NCI-H345 treated with DMSO at 0.1 percent for 48 hours (cell line): ENCODE measurements around the gene CNTNAP4.

ENCODE experiments used
- DNase-seq: peaks from one replicate; lab custom pipeline; 2025; ENCODE audit not compliant: unreplicated experiment; lab: John Stamatoyannopoulos, UW

The CNTNAP4 gene

DNA sequence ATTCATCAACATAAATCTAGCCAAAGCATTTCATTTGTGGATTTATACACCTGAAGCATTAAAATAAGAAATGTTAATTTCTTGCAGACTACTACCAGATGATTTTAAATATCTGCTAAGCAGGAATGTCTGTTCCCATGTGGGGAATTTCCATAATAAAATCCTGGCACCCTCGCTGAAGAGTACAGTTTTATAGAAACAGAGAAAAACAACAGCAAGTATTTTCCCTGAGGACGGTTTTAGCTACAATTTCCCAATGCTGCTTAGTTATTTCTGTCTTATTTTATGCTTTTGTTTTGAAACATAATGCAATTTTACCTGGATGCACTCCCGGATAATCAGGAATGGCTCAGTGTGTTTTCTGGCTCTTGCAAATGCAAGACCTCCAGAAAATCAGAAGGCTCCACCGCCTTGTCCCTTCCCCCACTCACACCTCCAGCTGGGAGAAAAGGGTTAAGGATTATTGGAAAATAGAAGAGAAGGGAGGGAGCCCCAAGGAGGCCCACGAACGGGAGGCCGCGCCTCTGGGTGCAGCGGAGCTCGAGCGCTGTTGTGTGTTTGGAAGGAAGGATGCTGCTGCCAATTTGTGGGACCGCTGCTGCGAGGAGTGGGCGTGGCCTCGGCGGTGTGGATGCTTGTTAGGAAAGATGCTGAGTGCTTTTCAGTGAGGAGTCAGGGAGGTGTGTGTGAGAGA, at the start of gene CNTNAP4:
TSS of gene CNTNAP4 (plus strand) at position 657 of the 694 bp plus-strand sequence. CDS start 262 bp downstream, outside the sequence.
- DNase-seq, result no peak

DNA sequence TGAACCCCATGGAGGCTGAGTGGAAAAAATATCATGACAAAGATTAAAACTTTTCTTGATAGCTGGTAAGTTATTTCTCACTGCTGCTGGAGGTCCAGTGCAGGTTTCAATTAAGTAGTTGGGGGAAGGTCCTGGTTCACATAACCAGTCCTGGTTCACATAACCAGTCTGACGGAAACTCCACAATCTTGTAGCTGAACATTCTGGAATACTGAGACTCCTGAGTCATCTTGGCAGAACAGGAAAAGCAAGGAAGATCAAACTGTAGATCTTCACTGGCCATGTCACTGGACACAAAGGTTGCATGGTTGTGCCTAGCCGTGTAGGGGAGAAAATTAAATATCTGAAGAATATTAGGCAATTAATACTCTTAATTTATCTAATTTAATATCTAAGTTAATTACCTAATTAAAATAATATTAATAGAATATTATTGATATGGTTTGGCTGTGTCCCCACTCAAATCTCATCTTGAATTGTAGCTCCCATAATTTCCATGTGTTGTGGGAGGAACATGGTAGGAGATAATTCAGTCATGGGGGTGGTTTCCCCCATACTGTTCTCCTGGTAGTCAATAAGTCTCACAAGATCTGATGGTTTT, 48.6 kb upstream of the CNTNAP4 start:
- DNase-seq, result no peak

DNA sequence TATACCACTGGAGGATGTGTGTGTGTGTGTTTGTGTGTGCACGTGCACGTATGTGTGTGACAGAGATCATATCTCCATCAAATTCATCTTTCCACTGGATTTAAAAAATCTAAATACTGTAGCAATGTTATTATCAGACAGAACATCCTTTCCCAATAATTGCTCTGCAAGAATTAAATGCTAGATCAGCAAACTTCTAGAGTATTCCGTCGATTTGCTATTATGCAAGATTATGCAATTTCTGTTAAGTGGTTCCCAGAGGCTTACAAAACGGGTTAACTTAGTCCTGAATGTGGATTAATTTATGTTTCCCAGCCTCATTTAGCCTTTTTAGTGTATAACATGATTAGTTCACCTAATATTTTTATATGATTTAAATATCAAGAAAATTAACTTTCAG, 44.5 kb upstream of the CNTNAP4 start:
- no peak for DNase-seq

DNA sequence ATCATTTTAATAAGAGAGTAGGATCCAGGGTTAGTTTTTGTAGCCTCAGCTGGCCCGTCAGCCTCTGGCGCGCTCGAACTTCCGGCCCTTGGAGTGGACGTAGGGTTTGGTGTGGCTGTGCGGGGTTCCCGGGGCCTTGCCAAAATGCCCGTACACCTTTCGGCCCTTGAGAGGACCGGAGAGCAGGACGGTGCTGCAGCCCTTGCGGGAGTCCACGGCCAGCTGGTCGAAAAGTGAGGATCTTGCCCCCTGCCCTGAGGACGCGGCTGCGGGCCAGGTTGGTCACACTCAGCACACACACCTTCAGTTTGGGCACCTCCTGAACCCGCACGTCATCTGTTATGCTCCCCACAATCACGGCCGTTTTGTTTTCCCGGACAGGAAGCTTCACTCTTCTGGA, 42.2 kb upstream of the CNTNAP4 start:
- no peak for DNase-seq

DNA sequence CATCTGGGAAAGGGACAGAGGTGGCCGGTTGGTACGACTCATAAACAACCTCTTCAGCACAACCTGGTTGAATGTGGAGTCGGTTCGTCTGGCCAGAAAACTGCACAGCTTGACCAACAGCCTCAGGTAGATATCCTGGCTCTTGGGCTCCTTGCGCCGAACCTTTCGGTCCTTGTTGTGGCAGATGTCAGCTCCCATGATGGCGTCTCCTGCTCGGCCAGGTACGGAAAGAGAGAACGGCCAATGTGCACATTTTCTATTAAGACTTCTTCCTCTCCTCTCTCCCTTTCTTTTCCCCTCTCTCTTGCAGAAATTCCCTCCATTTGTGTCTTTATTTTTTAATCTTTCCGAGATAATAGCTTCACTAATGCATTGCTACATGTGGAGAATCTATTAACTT, 41.8 kb upstream of the CNTNAP4 start:
- no peak for DNase-seq

DNA sequence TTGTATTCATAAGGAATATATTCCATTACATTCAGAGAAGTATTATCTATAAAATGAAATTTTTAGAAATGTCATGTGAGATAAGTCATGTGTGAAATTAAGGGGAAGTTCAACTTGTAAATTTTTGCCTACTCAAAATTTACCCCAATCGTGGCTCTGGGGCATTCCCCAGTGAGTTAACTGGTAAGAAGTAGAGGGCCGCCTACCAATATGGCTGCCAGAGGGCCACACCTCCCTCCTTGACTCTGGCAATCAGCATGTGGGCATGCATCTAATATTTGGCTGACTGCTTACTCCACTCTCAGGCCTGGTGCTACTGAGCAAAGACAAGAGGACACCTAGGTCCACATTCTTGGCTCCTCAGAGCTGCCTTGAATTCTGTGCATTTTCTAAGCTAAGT, 39.7 kb upstream of the CNTNAP4 start:
- DNase-seq, result no peak

DNA sequence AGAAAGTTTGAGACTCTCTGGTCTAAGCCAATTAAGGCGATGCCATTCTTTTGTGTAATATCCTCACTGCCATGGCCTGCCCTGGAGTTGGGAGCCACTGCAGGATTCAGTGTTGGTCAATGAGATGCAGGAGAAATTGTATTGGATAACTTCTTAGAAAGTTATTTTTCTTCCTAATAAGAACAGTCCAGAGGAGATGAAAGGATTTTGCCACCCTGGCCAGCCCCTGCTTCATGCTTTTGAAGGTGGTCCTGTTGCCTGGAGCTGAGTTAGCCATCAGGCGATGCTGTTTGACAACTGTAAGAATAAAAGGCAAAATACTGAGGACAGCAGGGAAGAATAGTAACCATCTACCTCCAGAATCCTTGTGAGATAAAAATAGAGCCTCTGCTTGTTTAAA, 35.4 kb upstream of the CNTNAP4 start:
- DNase-seq, result no peak

DNA sequence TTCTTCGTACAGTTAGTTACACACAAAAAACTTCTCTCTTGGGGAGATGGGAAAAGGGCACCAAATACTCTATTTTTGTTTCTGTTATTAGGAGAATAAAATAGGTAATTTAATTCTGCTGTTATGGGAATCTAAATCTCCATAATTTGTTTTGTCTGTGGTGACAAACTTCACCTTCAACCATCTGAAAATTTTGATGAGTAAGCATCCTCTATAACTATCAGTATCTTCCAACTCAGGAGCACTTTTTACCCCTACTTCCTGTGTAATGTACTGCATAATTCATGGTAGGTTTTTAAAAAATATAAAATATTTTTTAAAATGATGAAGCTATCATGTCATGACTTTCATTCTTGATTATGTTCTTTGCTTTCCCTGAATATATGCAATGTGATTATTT, 33.6 kb upstream of the CNTNAP4 start:
- no peak for DNase-seq

DNA sequence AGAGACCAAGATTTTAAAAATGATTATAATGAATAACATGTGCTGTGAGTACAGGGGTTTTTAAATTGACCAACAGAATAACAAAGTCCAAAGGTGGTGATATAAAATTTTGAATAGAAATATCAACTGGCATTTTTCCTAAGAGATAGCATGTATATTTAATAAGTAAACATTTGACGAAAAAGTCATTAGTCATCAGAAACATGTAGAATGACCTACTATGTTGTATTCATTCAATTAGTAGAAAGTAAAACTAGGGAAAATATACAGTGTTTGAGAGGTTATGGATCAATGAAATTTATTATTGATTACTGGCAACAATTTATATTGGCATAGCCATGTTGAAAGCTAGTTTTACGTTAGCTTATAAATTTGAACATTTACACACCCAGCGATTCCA, 30.6 kb upstream of the CNTNAP4 start:
- DNase-seq, result no peak

DNA sequence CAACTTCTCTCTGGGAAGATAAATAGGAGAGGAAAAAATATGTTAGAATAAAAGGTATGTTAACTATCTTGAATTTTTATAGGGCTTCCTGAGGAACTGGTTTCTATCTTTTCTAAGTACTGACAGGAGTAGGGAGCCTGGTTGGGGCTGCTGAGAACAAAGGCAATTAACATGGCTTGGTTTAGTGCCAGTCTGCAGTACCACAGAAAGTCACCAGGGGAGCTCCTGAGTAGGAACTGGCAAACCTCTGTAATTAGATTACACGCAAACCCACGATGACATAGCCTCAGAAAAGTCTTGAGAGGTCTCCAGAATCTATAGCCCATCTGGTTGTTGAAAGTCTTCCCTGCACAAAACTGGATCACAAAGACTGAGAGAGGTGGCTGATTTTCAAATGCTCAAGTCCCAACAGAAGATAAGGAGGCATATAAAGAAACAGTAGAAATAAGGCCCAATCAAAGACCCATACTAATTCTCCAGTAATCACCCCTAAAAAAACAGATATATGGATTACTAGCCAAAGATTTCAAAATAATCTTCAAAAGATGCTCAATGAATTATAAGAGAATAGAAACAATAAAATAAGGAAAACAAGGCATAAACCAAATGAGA, 11.7 kb upstream of the CNTNAP4 start:
- no peak for DNase-seq

DNA sequence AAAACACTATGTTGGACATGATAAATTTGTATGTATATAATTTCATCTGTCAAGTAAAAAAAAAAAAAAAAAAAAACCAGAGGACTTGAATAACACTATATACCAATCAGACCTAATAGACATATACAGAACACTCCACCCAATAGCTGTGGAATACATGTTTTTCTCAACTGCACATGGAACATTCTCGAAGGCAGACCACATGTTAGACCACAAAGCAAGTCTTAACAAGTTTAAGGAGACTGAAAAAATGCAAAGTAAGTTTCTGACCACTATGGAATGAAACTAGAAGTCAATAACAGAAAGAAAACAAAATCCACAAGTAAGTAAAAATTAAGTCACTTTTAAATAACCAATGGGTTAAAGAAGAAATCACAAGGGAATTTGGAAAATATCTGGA, 8.4 kb upstream of the CNTNAP4 start:
- DNase-seq, result no peak

DNA sequence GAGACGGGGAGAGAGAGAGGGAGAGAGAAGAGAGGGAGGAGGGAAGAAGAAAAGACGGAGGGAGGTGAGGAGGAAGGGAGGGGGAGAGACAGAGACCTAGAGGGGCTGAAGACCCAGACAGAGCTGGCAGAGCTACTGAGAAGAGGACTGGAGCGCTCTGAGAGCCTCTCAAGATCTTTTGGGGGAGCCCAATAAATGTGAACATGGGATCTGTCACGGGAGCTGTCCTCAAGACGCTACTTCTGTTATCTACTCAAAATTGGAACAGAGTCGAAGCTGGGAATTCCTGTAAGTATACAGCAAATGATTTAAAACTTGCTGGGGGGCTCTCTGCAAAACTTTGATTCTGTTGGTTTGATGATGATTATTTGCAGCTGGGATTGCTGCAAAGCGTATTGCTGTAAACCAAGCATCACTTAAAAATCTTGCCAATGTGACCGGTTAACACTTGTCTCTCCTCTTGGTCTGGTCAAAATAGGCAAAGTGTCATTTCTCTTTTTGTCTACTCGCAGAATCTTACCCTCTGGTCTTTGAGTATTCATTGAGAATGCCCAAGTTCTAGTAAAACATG, 344 bp downstream of the CNTNAP4 start:
- no peak for DNase-seq

DNA sequence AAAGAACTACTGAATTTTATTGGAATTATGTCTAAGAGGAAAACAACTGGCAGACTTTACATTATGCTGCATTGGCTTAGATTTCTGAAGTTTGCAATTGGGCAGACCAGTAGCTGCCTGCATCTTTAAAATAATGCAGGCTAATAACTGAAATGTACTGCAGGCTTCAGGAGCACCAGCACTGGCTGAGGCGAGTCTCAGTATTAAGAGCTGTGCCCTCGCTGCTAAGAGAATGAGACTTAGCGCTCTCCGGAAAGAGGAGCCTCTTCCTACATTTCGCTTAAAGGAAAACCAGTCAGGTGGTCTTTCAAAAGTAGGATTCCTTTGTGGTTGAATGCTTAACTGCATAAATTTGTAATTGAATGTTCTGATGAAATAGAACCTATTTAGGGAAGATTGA, 885 bp downstream of the CNTNAP4 start:
- no peak for DNase-seq

DNA sequence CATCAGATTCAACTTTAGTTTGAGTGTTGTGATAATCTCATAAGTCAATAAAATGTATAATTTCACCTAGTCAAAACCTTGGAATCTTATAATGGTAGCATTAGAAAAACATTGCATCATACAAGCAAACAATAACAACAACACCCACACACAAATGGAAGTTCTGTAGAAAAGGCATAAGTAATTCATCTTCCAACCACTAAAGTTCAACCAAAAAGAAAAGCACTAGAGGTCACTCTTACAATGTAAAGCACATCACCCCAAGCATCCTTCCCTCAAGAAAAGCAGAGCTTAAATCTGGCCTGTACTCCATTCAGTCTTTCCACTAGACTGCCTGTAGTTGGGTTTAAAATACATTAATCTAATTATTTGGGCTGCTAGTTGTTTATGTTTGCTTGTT, 1.8 kb downstream of the CNTNAP4 start:
- no peak for DNase-seq

DNA sequence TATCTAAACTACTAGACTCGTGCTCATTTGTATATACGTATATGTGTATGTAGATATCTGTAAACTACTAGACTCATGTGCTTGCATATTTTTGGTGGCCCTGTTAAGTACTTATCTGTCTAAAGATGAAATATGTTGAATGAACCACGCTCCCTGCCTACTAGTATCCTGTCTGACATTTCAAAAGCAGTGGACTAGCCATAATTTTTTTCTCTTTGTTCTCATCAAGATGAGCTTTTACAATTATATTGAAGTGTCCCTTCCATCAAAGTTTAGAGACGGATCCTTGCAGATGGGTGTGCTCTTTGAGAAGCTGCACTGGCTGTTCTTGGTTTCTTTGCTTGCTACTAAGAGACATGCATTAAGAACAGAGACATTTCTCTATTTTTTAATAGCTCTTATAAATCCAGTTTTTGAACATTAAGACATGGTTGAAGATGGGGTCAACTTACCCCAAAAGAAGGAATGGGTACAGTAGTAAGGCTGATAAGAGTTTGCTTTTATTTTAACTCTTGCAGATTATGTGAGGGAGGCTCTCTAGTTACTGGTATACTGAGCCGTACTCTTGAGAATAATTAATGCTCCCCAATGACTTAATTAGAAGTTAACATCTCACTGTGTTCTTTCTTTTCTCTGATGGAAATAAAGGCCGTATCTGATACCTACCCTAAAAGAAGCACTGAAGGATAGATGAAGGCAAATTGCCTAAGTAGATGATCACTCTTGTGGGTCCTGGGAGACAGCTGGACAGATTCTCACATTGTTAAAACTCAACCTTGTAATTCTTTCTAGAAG, 3.4 kb downstream of the CNTNAP4 start:
- DNase-seq, result no peak

DNA sequence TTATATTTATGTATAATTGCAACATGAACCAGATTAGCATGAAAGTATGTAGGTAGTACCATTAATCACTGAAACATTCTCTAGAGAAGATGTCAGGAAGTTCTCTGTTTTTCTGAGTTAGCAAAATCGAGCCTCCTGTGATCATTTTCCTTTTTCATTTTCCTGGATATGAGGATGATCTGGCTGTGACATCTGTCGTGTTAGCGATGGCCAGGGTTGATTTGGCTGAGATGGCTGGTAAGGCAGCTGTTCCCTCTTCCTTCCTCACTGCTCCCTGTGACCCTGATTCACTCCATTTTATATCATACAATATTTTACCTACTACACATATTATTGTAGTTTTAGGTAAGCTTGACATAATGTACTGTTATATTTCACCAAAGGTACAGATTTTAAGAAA, 10.3 kb downstream of the CNTNAP4 start:
- no peak for DNase-seq

DNA sequence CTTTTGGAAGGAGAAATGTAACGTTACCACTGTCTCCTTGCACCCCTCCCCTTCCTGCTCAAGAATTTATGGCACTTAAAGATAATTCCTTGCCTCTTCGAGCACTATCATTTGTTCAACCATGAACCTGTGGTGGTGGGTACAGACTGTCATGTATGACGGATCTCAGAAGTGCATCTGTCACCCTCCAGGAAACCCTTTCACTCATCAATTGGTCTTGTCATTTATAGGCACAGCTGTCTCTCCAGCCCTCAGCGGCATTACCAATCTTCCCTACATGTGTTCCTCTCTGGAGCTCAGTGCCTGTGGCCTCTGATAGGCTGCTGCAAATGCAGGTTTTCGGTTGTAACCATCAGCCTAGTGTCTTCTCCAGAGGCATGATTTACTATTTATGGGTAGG, 15.0 kb downstream of the CNTNAP4 start:
- DNase-seq, result no peak

DNA sequence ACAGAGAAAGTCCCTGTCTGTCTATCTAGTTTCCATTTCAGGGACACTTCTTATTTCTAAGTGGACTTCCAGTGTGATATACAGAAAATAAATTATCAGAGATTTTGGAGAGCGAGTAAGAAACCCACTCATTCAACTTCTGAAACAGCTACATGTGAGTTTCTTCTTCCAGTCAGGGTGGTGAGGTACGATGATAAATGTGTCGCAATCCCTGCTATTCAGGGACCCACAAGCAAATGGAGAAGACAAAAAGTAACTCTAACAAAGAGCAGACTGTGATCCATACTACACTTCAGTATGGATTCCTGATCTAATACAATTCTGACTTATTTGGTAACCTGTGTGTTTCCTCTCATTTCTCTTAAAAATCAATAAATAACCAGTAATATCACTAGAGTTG, 16.8 kb downstream of the CNTNAP4 start:
- no peak for DNase-seq

DNA sequence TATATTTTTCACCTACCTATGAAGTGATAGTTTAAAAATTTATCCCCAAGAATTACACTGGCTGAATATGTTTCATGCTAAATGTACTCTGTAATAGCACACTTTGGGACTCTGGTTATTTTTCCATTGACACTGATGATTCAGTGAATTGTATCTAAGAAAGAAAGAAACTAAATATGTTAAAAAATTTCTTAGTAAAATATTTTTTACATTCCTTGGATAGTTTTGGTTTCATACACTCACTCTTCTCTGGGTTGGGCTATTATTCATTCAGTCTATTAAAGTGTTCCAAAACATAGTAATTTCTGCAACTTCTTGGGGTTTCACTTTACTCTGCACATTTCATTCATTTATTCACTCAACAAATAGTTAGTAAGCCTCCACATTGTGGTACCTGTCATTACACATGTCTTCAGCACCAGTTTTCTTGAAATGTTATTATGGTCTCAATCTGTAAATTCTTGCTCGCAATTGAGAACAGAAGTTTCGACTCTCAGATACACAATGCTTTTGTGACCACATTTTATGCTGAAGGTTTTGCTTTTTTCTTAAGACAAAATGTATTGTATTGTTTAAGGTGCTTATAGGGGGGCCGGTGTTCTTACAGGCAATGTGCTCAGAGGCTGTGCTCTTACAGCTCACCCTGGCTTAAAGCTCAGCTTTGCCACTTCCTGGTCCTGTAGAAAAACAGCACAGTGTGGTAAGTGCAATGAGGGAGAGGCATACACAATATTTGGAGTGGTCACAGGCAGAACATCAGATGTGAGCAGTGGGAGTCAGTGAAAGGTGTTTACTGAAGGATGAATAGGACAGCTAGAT, 17.4 kb downstream of the CNTNAP4 start:
- DNase-seq, result no peak

DNA sequence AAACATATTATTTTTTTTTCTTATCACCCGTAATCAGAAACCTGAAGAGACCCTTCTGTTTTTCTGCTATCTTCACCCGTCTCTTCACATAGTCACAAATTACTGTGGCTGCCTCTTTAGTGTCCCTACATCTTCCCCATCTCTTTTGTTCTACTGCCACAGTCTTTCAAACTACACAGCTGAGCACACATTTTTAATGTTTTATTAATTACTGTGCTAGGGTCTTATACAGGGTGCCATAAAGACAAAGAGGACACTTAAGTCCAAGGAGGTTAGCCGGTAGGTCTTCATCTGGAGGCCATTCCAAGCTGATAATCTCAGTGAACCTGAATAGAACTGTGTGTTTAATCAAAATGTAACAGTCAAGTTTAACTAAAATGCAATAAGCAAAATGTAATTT, 20.7 kb downstream of the CNTNAP4 start:
- no peak for DNase-seq
